Fibroblast of villous mesenchyme (primary cell): ENCODE data around the gene HOXA7. TPM values are rescaled to one million over a fixed set of nuclear protein-coding genes. Genes with fewer than 3 reads are reported as not detected.

Source experiments
- DNase-seq: peaks from one replicate; pipeline ENCODE4 v3.0.0-alpha.2; 2010; ENCODE audit warnings: low read depth
- H3K4me3 ChIP-seq: 2 replicates; pipeline ENCODE4 v1.5.1; 2011; ENCODE audit warnings: low read depth, mild to moderate bottlenecking, low read length
- CTCF ChIP-seq: IDR thresholded peaks from 2 replicates; pipeline ENCODE4 v1.5.1; 2012; ENCODE audit warnings: low read depth, mild to moderate bottlenecking, low read length; ENCODE audit not compliant: insufficient read depth
- total RNA-seq: library from RNA; depleted of rRNA; stranded (reverse); fragments of >200 nt; gene quantifications from 2 replicates; pipeline ENCODE4 v1.2.3, GENCODE V29; 2012

HOXA7 gene
- total RNA-seq, 1 donor = 2.2 TPM

- DNase-seq = no peak
- TF ChIP-seq CTCF = no peak
- peak overlapping the region; percentile 12 for H3K4me3 ChIP-seq
These were observed 42.3 kb downstream of the HOXA7 start for GRCh38 chr7:27113991-27114769.

GRCh38 chr7:27112955-27113949, 43.2 kb downstream of the HOXA7 start:
- TF ChIP-seq CTCF = no peak
- peak; percentile 86 for DNase-seq
- H3K4me3 ChIP-seq = peak overlapping the region; percentile 38

- no peak overlapping the region for H3K4me3 ChIP-seq
- DNase-seq = no peak
- TF ChIP-seq CTCF = no peak
These were observed 44.1 kb downstream of the HOXA7 start for GRCh38 chr7:27112361-27112760.

GRCh38 chr7:27111751-27112277, 44.7 kb downstream of the HOXA7 start:
- no peak overlapping the region for H3K4me3 ChIP-seq
- DNase-seq = no peak
- no peak for TF ChIP-seq CTCF

GRCh38 chr7:27111042-27111750, 45.3 kb downstream of the HOXA7 start:
- no peak overlapping the region for H3K4me3 ChIP-seq
- DNase-seq = peak; percentile 65
- no peak for TF ChIP-seq CTCF
